GM12892 (cell line): ENCODE data around the gene ESYT1.
A peak's percentile ranks its signal among the peaks of the same experiment; 100 is the strongest.

ENCODE experiments used
- POLR2A ChIP-seq: IDR thresholded peaks from 2 replicates; pipeline ENCODE4 v1.6.1; 2011; ENCODE audit warnings: low read depth, low read length, control low read depth
- POLR2AphosphoS5 ChIP-seq: IDR thresholded peaks from 2 replicates; pipeline ENCODE4 v1.6.1; 2011; ENCODE audit warnings: low read depth, low read length, control low read depth
- TAF1 ChIP-seq: IDR thresholded peaks from 2 replicates; pipeline ENCODE4 v1.6.1; 2011; ENCODE audit warnings: low read depth, mild to moderate bottlenecking, control low read depth, low read length, borderline replicate concordance

GRCh38 chr12:56104109-56104814, 23.8 kb upstream of the ESYT1 start, which contains the start of gene PA2G4:
- TF ChIP-seq POLR2A (peak; percentile 83), TAF1 (peak; percentile 46; the same call in 1 of the 2 replicates), POLR2AphosphoS5 (peak; percentile 84)
